H9 (cell line): Measurements from ENCODE around the gene FBXL22. TPM values are rescaled to one million over a fixed set of nuclear protein-coding genes. Genes with fewer than 3 reads are reported as not detected.

Experiments used
- DNase-seq: peaks from one replicate; pipeline ENCODE4 v3.0.0-alpha.2; 2017
- H2AFZ ChIP-seq: one replicate; pipeline ENCODE4 v1.6.1; 2013; ENCODE audit warnings: mild to moderate bottlenecking, low read length, control low read depth, moderate library complexity
- H2AK5ac ChIP-seq: 2 replicates; pipeline ENCODE4 v1.6.1; 2013; ENCODE audit warnings: low read length, control low read depth, mixed read lengths; ENCODE audit not compliant: insufficient read length
- H2BK120ac ChIP-seq: one replicate; pipeline ENCODE4 v1.6.1; 2013; ENCODE audit warnings: low read depth, mild to moderate bottlenecking, low read length, control low read depth, inconsistent platforms; ENCODE audit not compliant: poor library complexity, severe bottlenecking
- H2BK12ac ChIP-seq: 2 replicates; pipeline ENCODE4 v1.6.1; 2013; ENCODE audit warnings: low read length, control low read depth, mixed read lengths, low read depth; ENCODE audit not compliant: insufficient read length
- H2BK15ac ChIP-seq: 2 replicates; pipeline ENCODE4 v1.6.1; 2013; ENCODE audit warnings: low read depth, low read length, control low read depth
- H2BK20ac ChIP-seq: one replicate; pipeline ENCODE4 v1.6.1; 2013; ENCODE audit warnings: low read depth, mild to moderate bottlenecking, low read length, control low read depth, inconsistent platforms; ENCODE audit not compliant: poor library complexity, severe bottlenecking
- H2BK5ac ChIP-seq: 2 replicates; pipeline ENCODE4 v1.6.1; 2013; ENCODE audit warnings: low read length, control low read depth, mixed read lengths; ENCODE audit not compliant: insufficient read length
- H3K14ac ChIP-seq: 2 replicates; pipeline ENCODE4 v1.6.1; 2013; ENCODE audit warnings: low read length, control low read depth; ENCODE audit not compliant: insufficient read depth
- H3K18ac ChIP-seq: 2 replicates; pipeline ENCODE4 v1.6.1; 2013; ENCODE audit warnings: low read depth, mild to moderate bottlenecking, mixed read lengths, low read length, control low read depth; ENCODE audit not compliant: insufficient read length
- H3K23ac ChIP-seq: 2 replicates; pipeline ENCODE4 v1.6.1; 2013; ENCODE audit warnings: low read length, control low read depth, mixed read lengths, low read depth; ENCODE audit not compliant: insufficient read length
- H3K23me2 ChIP-seq: 2 replicates; pipeline ENCODE4 v1.6.1; 2013; ENCODE audit warnings: low read depth, mild to moderate bottlenecking, mixed read lengths, low read length, control low read depth; ENCODE audit not compliant: insufficient read length, poor library complexity, severe bottlenecking
- H3K27ac ChIP-seq: 2 replicates; pipeline ENCODE4 v1.5.1; 2013; ENCODE audit warnings: low read length, control low read depth, mixed read lengths, low read depth; ENCODE audit not compliant: insufficient read length
- H3K27me3 ChIP-seq: 2 replicates; pipeline ENCODE4 v1.6.1; 2013; ENCODE audit warnings: low read length, control low read depth, inconsistent platforms; ENCODE audit not compliant: insufficient read depth
- H3K4ac ChIP-seq: 2 replicates; pipeline ENCODE4 v1.6.1; 2013; ENCODE audit warnings: low read depth, mild to moderate bottlenecking, control low read depth, inconsistent platforms, low read length, moderate library complexity
- H3K4me1 ChIP-seq: 2 replicates; pipeline ENCODE4 v1.6.1; 2013; ENCODE audit warnings: low read length, control low read depth, inconsistent platforms; ENCODE audit not compliant: insufficient read depth
- H3K4me2 ChIP-seq: 2 replicates; pipeline ENCODE4 v1.6.1; 2013; ENCODE audit warnings: low read length, control low read depth, mixed read lengths; ENCODE audit not compliant: insufficient read length, insufficient read depth
- H3K56ac ChIP-seq: 2 replicates; pipeline ENCODE4 v1.6.1; 2013; ENCODE audit warnings: low read depth, mild to moderate bottlenecking, mixed read lengths, low read length, control low read depth; ENCODE audit not compliant: insufficient read length
- H3K79me1 ChIP-seq: 2 replicates; pipeline ENCODE4 v1.6.1; 2013; ENCODE audit warnings: low read depth, mild to moderate bottlenecking, moderate library complexity, low read length, control low read depth, inconsistent platforms; ENCODE audit not compliant: insufficient read depth, poor library complexity, severe bottlenecking
- H3K79me2 ChIP-seq: 2 replicates; pipeline ENCODE4 v1.6.1; 2013; ENCODE audit warnings: low read length, control low read depth, inconsistent platforms; ENCODE audit not compliant: insufficient read depth
- H3K9ac ChIP-seq: 2 replicates; pipeline ENCODE4 v1.6.1; 2013; ENCODE audit warnings: low read length, control low read depth, mixed read lengths; ENCODE audit not compliant: insufficient read length; ENCODE audit errors: extremely low read depth
- H3K9me3 ChIP-seq: one replicate; pipeline ENCODE4 v1.6.1; 2013; ENCODE audit warnings: low read depth, low read length, inconsistent platforms; ENCODE audit not compliant: control insufficient read depth
- H3T11ph ChIP-seq: one replicate; pipeline ENCODE4 v1.6.1; 2013; ENCODE audit warnings: mild to moderate bottlenecking, low read length, control low read depth, inconsistent platforms
- H4K20me1 ChIP-seq: one replicate; pipeline ENCODE4 v1.6.1; 2013; ENCODE audit not compliant: control insufficient read depth, insufficient read length, insufficient read depth
- H4K5ac ChIP-seq: 2 replicates; pipeline ENCODE4 v1.6.1; 2013; ENCODE audit warnings: low read depth, mild to moderate bottlenecking, mixed read lengths, low read length, control low read depth; ENCODE audit not compliant: insufficient read length
- H4K8ac ChIP-seq: replicated peaks from 2 replicates; pipeline ENCODE4 v1.6.1; 2013; ENCODE audit warnings: low read length, control low read depth, mixed read lengths, low read depth; ENCODE audit not compliant: insufficient read length
- H4K91ac ChIP-seq: 2 replicates; pipeline ENCODE4 v1.6.1; 2013; ENCODE audit warnings: low read depth, mild to moderate bottlenecking, moderate library complexity, mixed read lengths, low read length, control low read depth; ENCODE audit not compliant: insufficient read length
- H3K27ac Mint-ChIP-seq, 3 experiments: 2 replicates in 2 of 3; 3 replicates in 1 of 3; pipeline ENCODE4 v1.8.0; 2020 to 2021; ENCODE audit warnings: mixed read lengths in 3 of 3, mild to moderate bottlenecking in 1 of 3, moderate library complexity in 1 of 3
- H3K27me3 Mint-ChIP-seq: 2 replicates; pipeline ENCODE4 v1.8.0; 2021; ENCODE audit warnings: low read depth, mild to moderate bottlenecking, moderate library complexity, mixed read lengths
- H3K36me3 Mint-ChIP-seq, 3 experiments: 2 replicates in 2 of 3; 3 replicates in 1 of 3; pipeline ENCODE4 v1.8.0; 2020 to 2021; ENCODE audit warnings: low read depth in 3 of 3, mixed read lengths in 3 of 3; ENCODE audit not compliant: insufficient read depth in 1 of 3
- H3K4me1 Mint-ChIP-seq, 2 experiments: 2 replicates each; pipeline ENCODE4 v1.8.0; 2020; ENCODE audit warnings: mixed read lengths in 2 of 2
- H3K4me3 Mint-ChIP-seq, 2 experiments: 2 replicates in 1 of 2; 3 replicates in 1 of 2; pipeline ENCODE4 v1.8.0; 2020 to 2021; ENCODE audit warnings: mild to moderate bottlenecking in 2 of 2, mixed read lengths in 2 of 2, moderate library complexity in 1 of 2
- H3K9me3 Mint-ChIP-seq, 2 experiments: 2 replicates in 1 of 2; 3 replicates in 1 of 2; pipeline ENCODE4 v1.8.0; 2020; ENCODE audit warnings: mild to moderate bottlenecking in 2 of 2, mixed read lengths in 2 of 2, moderate library complexity in 1 of 2
- total RNA-seq: library from RNA; stranded (reverse); gene quantifications from 2 replicates; pipeline ENCODE4 v1.2.1, GENCODE V29; 2021
- TF ChIP-seq, protein P1 (sequence below): fragments of 200-600 bp; sonication (generic); conservative IDR thresholded peaks from 3 replicates; pipeline ENCODE4 v1.8.0; 2021; ENCODE audit warnings: antibody characterized with exemption, mild to moderate bottlenecking

Gene FBXL22
- total RNA-seq, 1 experiment from 2014 or later = 0.52 TPM

GRCh38 chr15:63555507-63555906, 41.7 kb upstream of the FBXL22 start:
- Mint-ChIP-seq H3K4me1 (peaks cover 27 to 43% of the 10 kb centered on the region in 2 experiments), H3K27me3 (no peaks in the 10 kb centered on the region), H3K27ac (no peak overlapping the region), H3K36me3 (peaks cover 0 to 9% (median 7%) of the 10 kb centered on the region in 3 experiments; a peak in 4 of 7 replicates), H3K4me3 (no peak overlapping the region), H3K9me3 (no peaks in the 10 kb centered on the region)
- no peaks in the 10 kb centered on the region for H3K23me2 ChIP-seq
- no peak overlapping the region for H3T11ph ChIP-seq
- no peaks in the 10 kb centered on the region for H4K20me1 ChIP-seq
- H4K5ac ChIP-seq = no peak overlapping the region
- no peak overlapping the region for H2BK5ac ChIP-seq
- no peak overlapping the region for H3K23ac ChIP-seq
- H3K9me3 ChIP-seq = no peaks in the 10 kb centered on the region
- TF ChIP-seq, protein P1, sequence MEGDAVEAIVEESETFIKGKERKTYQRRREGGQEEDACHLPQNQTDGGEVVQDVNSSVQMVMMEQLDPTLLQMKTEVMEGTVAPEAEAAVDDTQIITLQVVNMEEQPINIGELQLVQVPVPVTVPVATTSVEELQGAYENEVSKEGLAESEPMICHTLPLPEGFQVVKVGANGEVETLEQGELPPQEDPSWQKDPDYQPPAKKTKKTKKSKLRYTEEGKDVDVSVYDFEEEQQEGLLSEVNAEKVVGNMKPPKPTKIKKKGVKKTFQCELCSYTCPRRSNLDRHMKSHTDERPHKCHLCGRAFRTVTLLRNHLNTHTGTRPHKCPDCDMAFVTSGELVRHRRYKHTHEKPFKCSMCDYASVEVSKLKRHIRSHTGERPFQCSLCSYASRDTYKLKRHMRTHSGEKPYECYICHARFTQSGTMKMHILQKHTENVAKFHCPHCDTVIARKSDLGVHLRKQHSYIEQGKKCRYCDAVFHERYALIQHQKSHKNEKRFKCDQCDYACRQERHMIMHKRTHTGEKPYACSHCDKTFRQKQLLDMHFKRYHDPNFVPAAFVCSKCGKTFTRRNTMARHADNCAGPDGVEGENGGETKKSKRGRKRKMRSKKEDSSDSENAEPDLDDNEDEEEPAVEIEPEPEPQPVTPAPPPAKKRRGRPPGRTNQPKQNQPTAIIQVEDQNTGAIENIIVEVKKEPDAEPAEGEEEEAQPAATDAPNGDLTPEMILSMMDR = no peak
- peaks cover 4% of the 10 kb centered on the region for H3K4me1 ChIP-seq
- no peaks in the 10 kb centered on the region for H3K27me3 ChIP-seq
- no peak overlapping the region for H3K4ac ChIP-seq
- H3K18ac ChIP-seq = no peak overlapping the region
- no peak overlapping the region for H3K27ac ChIP-seq
- H2AFZ ChIP-seq = no peak overlapping the region
- no peak for DNase-seq
- no peak overlapping the region for H2BK12ac ChIP-seq
- H3K79me1 ChIP-seq = no peaks in the 10 kb centered on the region
- H3K14ac ChIP-seq = no peak overlapping the region
- H3K4me2 ChIP-seq = no peak overlapping the region
- no peak overlapping the region for H2BK15ac ChIP-seq
- no peak overlapping the region for H3K9ac ChIP-seq
- no peak overlapping the region for H2BK20ac ChIP-seq
- no peak overlapping the region for H4K91ac ChIP-seq
- H4K8ac ChIP-seq = no peak overlapping the region
- H3K56ac ChIP-seq = no peak overlapping the region
- H2BK120ac ChIP-seq = no peak overlapping the region
- H3K79me2 ChIP-seq = no peaks in the 10 kb centered on the region
- H2AK5ac ChIP-seq = no peak overlapping the region
